Mesendoderm (in vitro differentiated cells): ENCODE results near the gene RC3H2. TPM values are rescaled to one million over a fixed set of nuclear protein-coding genes. Genes with fewer than 3 reads are reported as not detected.

Experiments
- small RNA-seq: library from polyadenylated mRNA; stranded (forward); fragments of <200 nt; extraction: miRNeasy Mini kit (QIAGEN cat#:217004); gene quantifications from one replicate; pipeline ENCODE3, GENCODE V24; 2013; ENCODE audit not compliant: insufficient read depth

RC3H2 gene

Small RNAs within 50 kb of the gene (small RNA-seq; reads per million reads assigned to genes)
- gene RNY1P15 (not detected), gene SNORD90 (193 reads per million, percentile 97 among the genes with 10 or more reads in this experiment)
